GM18909 (cell line): ENCODE results near the gene NOG.

Source experiments
- ATAC-seq: cut with Tn5 transposase; IDR thresholded peaks from one replicate; pipeline ENCODE4 v1.9.1; 2021; ENCODE audit warnings: mild to moderate bottlenecking; ENCODE audit not compliant: unreplicated experiment, poor library complexity

NOG gene

GRCh38 chr17:56593646-56594319 is at the start of gene NOG:
Gene NOG, plus strand, starts transcription at chr17:56593699. Its CDS starts 525 bp downstream, at chr17:56594224.
- peak; percentile 48 for ATAC-seq

GRCh38 chr17:56545106-56545505 is 48.4 kb upstream of the NOG start:
- ATAC-seq: no peak

- ATAC-seq: no peak
Observed at GRCh38 chr17:56545930-56546329, 47.6 kb upstream of the NOG start.

- no peak for ATAC-seq
Observed at GRCh38 chr17:56548661-56549060, 44.8 kb upstream of the NOG start.

- no peak for ATAC-seq
Observed at GRCh38 chr17:56549501-56549900, 44.0 kb upstream of the NOG start.

- no peak for ATAC-seq
Observed at GRCh38 chr17:56557682-56558081, 35.8 kb upstream of the NOG start.

GRCh38 chr17:56558088-56558487 is 35.4 kb upstream of the NOG start:
- ATAC-seq: no peak

- ATAC-seq: no peak
Observed at GRCh38 chr17:56570199-56570598, 23.3 kb upstream of the NOG start.

GRCh38 chr17:56571456-56571855 is 22.0 kb upstream of the NOG start:
- ATAC-seq: no peak

GRCh38 chr17:56577190-56577842 is 16.2 kb upstream of the NOG start:
- ATAC-seq: no peak

GRCh38 chr17:56577843-56578204 is 15.7 kb upstream of the NOG start:
- ATAC-seq: no peak

- no peak for ATAC-seq
Observed at GRCh38 chr17:56581635-56582627, 11.6 kb upstream of the NOG start.

- no peak for ATAC-seq
Observed at GRCh38 chr17:56583772-56584171, 9.7 kb upstream of the NOG start.

GRCh38 chr17:56587298-56587697 is 6.2 kb upstream of the NOG start:
- ATAC-seq: no peak

GRCh38 chr17:56592487-56593085 is 913 bp upstream of the NOG start:
- peak; percentile 64 for ATAC-seq

GRCh38 chr17:56593086-56593645 is 333 bp upstream of the NOG start:
- no peak for ATAC-seq

- ATAC-seq: peak; percentile 29
Observed at GRCh38 chr17:56594320-56595107, 1.0 kb downstream of the NOG start.

- no peak for ATAC-seq
Observed at GRCh38 chr17:56595108-56595418, 1.6 kb downstream of the NOG start.

- no peak for ATAC-seq
Observed at GRCh38 chr17:56595831-56596690, 2.6 kb downstream of the NOG start.
